MM.1S (cell line): ENCODE results near the gene MRPL58.

Experiments
- DNase-seq: peaks from one replicate; pipeline ENCODE4 v3.0.0-alpha.2; 2015
- H2AFZ ChIP-seq: fragments of 300-600 bp; sonication (generic); 2 replicates; pipeline ENCODE4 v1.6.0; 2016; ENCODE audit warnings: antibody characterized with exemption, low read length
- H3F3A ChIP-seq: fragments of 300-600 bp; sonication (generic); 2 replicates; pipeline ENCODE4 v1.6.1; 2016; ENCODE audit warnings: mild to moderate bottlenecking, antibody characterized with exemption, low read length, moderate library complexity, mixed read lengths; ENCODE audit not compliant: insufficient read depth
- H3K27ac ChIP-seq: fragments of 300-600 bp; sonication (generic); 2 replicates; pipeline ENCODE4 v1.5.1; 2016; ENCODE audit warnings: mild to moderate bottlenecking, low read length
- H3K27me3 ChIP-seq: fragments of 300-600 bp; sonication (generic); replicated peaks from 2 replicates; pipeline ENCODE4 v1.6.0; 2016; ENCODE audit warnings: low read length; ENCODE audit not compliant: insufficient read depth
- H3K36me3 ChIP-seq: fragments of 300-600 bp; sonication (generic); replicated peaks from 2 replicates; pipeline ENCODE4 v1.6.1; 2016; ENCODE audit warnings: mild to moderate bottlenecking, low read length, mixed read lengths; ENCODE audit not compliant: insufficient read depth
- H3K4me1 ChIP-seq: fragments of 300-600 bp; sonication (generic); 2 replicates; pipeline ENCODE4 v1.6.1; 2016; ENCODE audit warnings: low read length, mixed read lengths
- H3K4me2 ChIP-seq: fragments of 300-600 bp; sonication (generic); 2 replicates; pipeline ENCODE4 v1.6.0; 2016; ENCODE audit warnings: low read depth, low read length
- H3K4me3 ChIP-seq: fragments of 300-600 bp; sonication (generic); 2 replicates; pipeline ENCODE4 v1.5.1; 2016; ENCODE audit warnings: low read length, mixed read lengths
- H3K79me2 ChIP-seq: fragments of 300-600 bp; sonication (generic); 2 replicates; pipeline ENCODE4 v1.6.1; 2016; ENCODE audit warnings: mixed run types, low read length, mixed read lengths
- H3K9ac ChIP-seq: fragments of 300-600 bp; sonication (generic); 2 replicates; pipeline ENCODE4 v1.6.1; 2016; ENCODE audit warnings: low read length, mixed read lengths
- H3K9me2 ChIP-seq: fragments of 300-600 bp; sonication (generic); replicated peaks from 2 replicates; pipeline ENCODE4 v1.6.1; 2016; ENCODE audit warnings: mild to moderate bottlenecking, low read length, mixed read lengths; ENCODE audit not compliant: insufficient read depth
- H3K9me3 ChIP-seq: fragments of 300-600 bp; sonication (generic); replicated peaks from 2 replicates; pipeline ENCODE4 v1.6.1; 2016; ENCODE audit warnings: mild to moderate bottlenecking, low read length, mixed read lengths; ENCODE audit not compliant: insufficient read depth
- H4K20me1 ChIP-seq: fragments of 300-600 bp; sonication (generic); 2 replicates; pipeline ENCODE4 v1.6.1; 2016; ENCODE audit warnings: mild to moderate bottlenecking, low read length, moderate library complexity, mixed read lengths; ENCODE audit not compliant: insufficient read depth
- EZH2 ChIP-seq: fragments of 300-600 bp; sonication (generic); optimal IDR thresholded peaks from 2 replicates; pipeline ENCODE3; 2017; ENCODE audit warnings: low read depth, mild to moderate bottlenecking, antibody characterized with exemption, low read length, mixed read lengths
- EZH2phosphoT487 ChIP-seq: fragments of 300-600 bp; sonication (generic); IDR thresholded peaks from 2 replicates; pipeline ENCODE4 v1.6.1; 2018; ENCODE audit warnings: antibody characterized with exemption, low read length
- TF ChIP-seq, protein P1 (sequence below): fragments of 300-600 bp; sonication (generic); IDR thresholded peaks from 2 replicates; pipeline ENCODE4 v1.5.1; 2016; ENCODE audit warnings: antibody characterized with exemption, low read length, mixed read lengths

The MRPL58 gene

DNA sequence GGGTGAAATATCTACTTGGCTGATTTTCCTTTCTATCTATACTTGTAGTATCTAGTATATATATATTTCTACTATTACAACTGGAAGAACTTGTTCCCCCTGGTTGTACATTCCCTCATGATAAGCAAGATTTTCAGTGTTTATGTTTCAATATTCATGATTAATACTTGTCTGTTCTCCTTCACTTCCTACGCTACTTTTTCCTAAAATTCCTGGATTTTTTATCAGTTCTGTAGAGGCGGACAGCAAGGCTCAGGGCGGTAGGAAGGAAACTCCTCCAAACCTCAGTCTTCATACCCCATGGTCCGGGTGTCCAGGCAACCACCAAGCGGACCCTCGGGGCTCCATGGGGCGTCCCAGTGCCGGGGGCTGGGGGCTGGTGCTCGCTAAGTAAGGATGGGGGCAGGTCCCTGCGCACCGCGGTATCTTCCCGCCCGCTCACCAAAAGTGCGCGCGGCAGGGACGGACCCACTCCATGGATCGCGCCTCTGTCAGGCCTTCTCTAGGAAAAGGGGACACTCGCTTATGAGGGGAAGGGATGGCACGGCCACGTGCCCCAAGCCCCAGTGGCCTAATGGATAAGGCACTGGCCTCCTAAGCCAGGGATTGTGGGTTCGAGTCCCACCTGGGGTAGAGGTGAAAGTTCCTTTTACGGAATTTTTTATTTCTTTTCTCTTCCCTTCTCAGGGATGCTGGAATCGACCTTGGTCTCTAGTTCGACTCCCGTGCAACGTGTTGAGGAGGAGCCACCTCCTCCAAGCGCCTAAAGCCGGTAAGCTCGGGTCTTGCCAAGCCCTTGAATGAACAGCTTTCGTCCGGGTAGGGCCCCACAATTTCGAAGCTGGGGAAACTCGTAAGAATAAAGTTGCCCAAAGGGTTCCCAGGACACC is 21.1 kb downstream of the MRPL58 start:
- Histone ChIP-seq H3K36me3 (no peaks in the 10 kb centered on the region), H3K27me3 (no peaks in the 10 kb centered on the region; the same call in 1 of the 2 replicates), H3K79me2 (no peaks in the 10 kb centered on the region), H2AFZ (peak overlapping the region; percentile 73), H4K20me1 (no peaks in the 10 kb centered on the region), H3F3A (peaks cover 27% of the 10 kb centered on the region), H3K4me1 (0 out of 2 replicates have a peak, but pooled peaks cover 4% of the 10 kb centered on the region), H3K9ac (peak overlapping the region; percentile 57; the same call in 1 of the 2 replicates), H3K27ac (peak overlapping the region; percentile 51; the same call in 1 of the 2 replicates), H3K4me2 (peak overlapping the region; percentile 83), H3K9me3 (no peaks in the 10 kb centered on the region), H3K4me3 (peak overlapping the region; percentile 73), H3K9me2 (no peaks in the 10 kb centered on the region)
- DNase-seq: peak; percentile 75
- TF ChIP-seq EZH2 (no peak), EZH2phosphoT487 (no peak)
- TF ChIP-seq, protein P1, sequence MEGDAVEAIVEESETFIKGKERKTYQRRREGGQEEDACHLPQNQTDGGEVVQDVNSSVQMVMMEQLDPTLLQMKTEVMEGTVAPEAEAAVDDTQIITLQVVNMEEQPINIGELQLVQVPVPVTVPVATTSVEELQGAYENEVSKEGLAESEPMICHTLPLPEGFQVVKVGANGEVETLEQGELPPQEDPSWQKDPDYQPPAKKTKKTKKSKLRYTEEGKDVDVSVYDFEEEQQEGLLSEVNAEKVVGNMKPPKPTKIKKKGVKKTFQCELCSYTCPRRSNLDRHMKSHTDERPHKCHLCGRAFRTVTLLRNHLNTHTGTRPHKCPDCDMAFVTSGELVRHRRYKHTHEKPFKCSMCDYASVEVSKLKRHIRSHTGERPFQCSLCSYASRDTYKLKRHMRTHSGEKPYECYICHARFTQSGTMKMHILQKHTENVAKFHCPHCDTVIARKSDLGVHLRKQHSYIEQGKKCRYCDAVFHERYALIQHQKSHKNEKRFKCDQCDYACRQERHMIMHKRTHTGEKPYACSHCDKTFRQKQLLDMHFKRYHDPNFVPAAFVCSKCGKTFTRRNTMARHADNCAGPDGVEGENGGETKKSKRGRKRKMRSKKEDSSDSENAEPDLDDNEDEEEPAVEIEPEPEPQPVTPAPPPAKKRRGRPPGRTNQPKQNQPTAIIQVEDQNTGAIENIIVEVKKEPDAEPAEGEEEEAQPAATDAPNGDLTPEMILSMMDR: no peak

GRCh38 chr17:75034236-75034908 is 21.9 kb downstream of the MRPL58 start:
- TF ChIP-seq EZH2 (no peak), EZH2phosphoT487 (no peak)
- TF ChIP-seq, protein P1: peak; percentile 14; the same call in 1 of the 2 replicates
- Histone ChIP-seq H3K4me1 (0 out of 2 replicates have a peak, but pooled peaks cover 4% of the 10 kb centered on the region), H3K36me3 (no peaks in the 10 kb centered on the region), H4K20me1 (no peaks in the 10 kb centered on the region), H3F3A (peaks cover 27% of the 10 kb centered on the region), H3K27me3 (no peaks in the 10 kb centered on the region; the same call in 1 of the 2 replicates), H3K9ac (peak overlapping the region; percentile 70), H3K9me3 (no peaks in the 10 kb centered on the region), H3K4me2 (peak overlapping the region; percentile 83), H2AFZ (peak overlapping the region; percentile 73), H3K4me3 (peak overlapping the region; percentile 73), H3K27ac (peak overlapping the region; percentile 51; the same call in 1 of the 2 replicates), H3K9me2 (no peaks in the 10 kb centered on the region), H3K79me2 (no peaks in the 10 kb centered on the region)
- DNase-seq: peak; percentile 89

- H3K4me2 ChIP-seq: no peak overlapping the region
- H3F3A ChIP-seq: peaks cover 27% of the 10 kb centered on the region
- H2AFZ ChIP-seq: no peak overlapping the region
- 0 out of 2 replicates have a peak, but pooled peaks cover 4% of the 10 kb centered on the region for H3K4me1 ChIP-seq
- no peak overlapping the region for H3K27ac ChIP-seq
- H3K9ac ChIP-seq: no peak overlapping the region
- H3K36me3 ChIP-seq: no peaks in the 10 kb centered on the region
- H3K79me2 ChIP-seq: no peaks in the 10 kb centered on the region
- no peaks in the 10 kb centered on the region for H4K20me1 ChIP-seq
- no peaks in the 10 kb centered on the region for H3K9me2 ChIP-seq
- no peak for DNase-seq
- no peak overlapping the region for H3K4me3 ChIP-seq
- no peaks in the 10 kb centered on the region for H3K9me3 ChIP-seq
- TF ChIP-seq EZH2phosphoT487: no peak
- no peak for TF ChIP-seq EZH2
- TF ChIP-seq, protein P1: no peak
- H3K27me3 ChIP-seq: no peaks in the 10 kb centered on the region
Measured at GRCh38 chr17:75036643-75037268, 24.3 kb downstream of the MRPL58 start.
